Keratinocyte (primary cell): ENCODE results near the gene TMEM258. TPM values are rescaled to one million over a fixed set of nuclear protein-coding genes. Genes with fewer than 3 reads are reported as not detected.

Experiments
- DNase-seq: peaks from one replicate; pipeline ENCODE4 v3.0.0-alpha.2; 2011; ENCODE audit warnings: low read depth, missing footprints, low spot score
- FAIRE-seq: peaks from 2 replicates; lab custom pipeline; 2011; peaks lifted over from hg19 to GRCh38; lab: Jason Lieb, UNC
- H2AFZ ChIP-seq: 2 replicates; pipeline ENCODE4 v1.6.0; 2012; ENCODE audit warnings: low read length, control low read depth, inconsistent platforms; ENCODE audit not compliant: control insufficient read depth
- H3K27ac ChIP-seq: 2 replicates; pipeline ENCODE4 v1.5.1; 2011; ENCODE audit warnings: low read length; ENCODE audit not compliant: control insufficient read depth, insufficient read depth
- H3K27me3 ChIP-seq: 3 replicates; pipeline ENCODE4 v1.6.0; 2011; ENCODE audit warnings: low read length; ENCODE audit not compliant: control insufficient read depth, insufficient read depth; ENCODE audit errors: extremely low read depth
- H3K36me3 ChIP-seq, 2 experiments: 2 replicates in 1 of 2; 3 replicates in 1 of 2; pipeline ENCODE4 v1.5.1; 2011; ENCODE audit warnings: low read length in 2 of 2, mild to moderate bottlenecking in 1 of 2; ENCODE audit not compliant: control insufficient read depth in 2 of 2, insufficient read depth in 2 of 2; ENCODE audit errors: extremely low read depth in 1 of 2
- H3K4me1 ChIP-seq: 3 replicates; pipeline ENCODE4 v1.5.1; 2011; ENCODE audit warnings: low read length; ENCODE audit not compliant: control insufficient read depth, insufficient read depth; ENCODE audit errors: extremely low read depth
- H3K4me2 ChIP-seq: 3 replicates; pipeline ENCODE4 v1.6.0; 2011; ENCODE audit warnings: low read depth, low read length; ENCODE audit not compliant: control insufficient read depth, insufficient read depth; ENCODE audit errors: extremely low read depth
- H3K4me3 ChIP-seq, 3 experiments: fragments of 200-600 bp in 1 of 3; sonication (generic) in 1 of 3; 2 replicates in 2 of 3; 3 replicates in 1 of 3; pipeline ENCODE4 v1.5.1; 2011 to 2016; ENCODE audit warnings: low read length in 3 of 3, mild to moderate bottlenecking in 3 of 3, control low read depth in 2 of 3, inconsistent platforms in 1 of 3, low read depth in 1 of 3, mixed read lengths in 1 of 3, mixed run types in 1 of 3, moderate library complexity in 1 of 3; ENCODE audit not compliant: control insufficient read depth in 2 of 3, insufficient read depth in 2 of 3; ENCODE audit errors: extremely low read depth in 1 of 3
- H3K79me2 ChIP-seq: 2 replicates; pipeline ENCODE4 v1.6.0; 2012; ENCODE audit warnings: low read length; ENCODE audit not compliant: control insufficient read depth, insufficient read depth
- H3K9ac ChIP-seq: 3 replicates; pipeline ENCODE4 v1.6.0; 2011; ENCODE audit warnings: low read length; ENCODE audit not compliant: control insufficient read depth, insufficient read depth; ENCODE audit errors: extremely low read depth
- H3K9me1 ChIP-seq: 3 replicates; pipeline ENCODE4 v1.6.0; 2011; ENCODE audit warnings: low read length; ENCODE audit not compliant: control insufficient read depth, insufficient read depth; ENCODE audit errors: extremely low read depth
- H3K9me3 ChIP-seq: 2 replicates; pipeline ENCODE4 v1.5.1; 2012; ENCODE audit warnings: low read depth, low read length; ENCODE audit not compliant: control insufficient read depth
- H4K20me1 ChIP-seq: 3 replicates; pipeline ENCODE4 v1.6.0; 2011; ENCODE audit warnings: low read length; ENCODE audit not compliant: control insufficient read depth, insufficient read depth; ENCODE audit errors: extremely low read depth
- CTCF ChIP-seq, 3 experiments: IDR thresholded peaks in 1 of 3; conservative IDR thresholded peaks in 1 of 3; optimal IDR thresholded peaks in 1 of 3; 2 replicates in 2 of 3; 3 replicates in 1 of 3; pipeline versions ENCODE3 to v1.5.1; 2011; ENCODE audit warnings: low read length in 3 of 3, mild to moderate bottlenecking in 3 of 3, moderate library complexity in 2 of 3, control low read depth in 1 of 3, inconsistent platforms in 1 of 3; ENCODE audit not compliant: insufficient read depth in 2 of 3; ENCODE audit errors: extremely low read depth in 1 of 3
- EZH2 ChIP-seq: IDR thresholded peaks from one replicate; pipeline ENCODE4 v1.6.1; 2012; ENCODE audit warnings: inconsistent platforms, mild to moderate bottlenecking, low read length, moderate library complexity
- dilution Hi-C: fragments of 300-500 bp; cut with MboI; formaldehyde crosslinking; loops from one replicate; pipeline ENCODE4 v1.7.0; 2020; ENCODE audit warnings: low sequenced_read_pairs; ENCODE audit not compliant: extremely low pct_ligation_motif_present
- polyA plus RNA-seq, 5 experiments: library from polyadenylated mRNA; depleted of rRNA in 3 of 5; stranded (reverse) in 3 of 5; stranded (forward) in 1 of 5; unstranded in 1 of 5; fragments of >200 nt; gene quantifications; 1 replicate in 1 of 5; 2 replicates in 3 of 5; 3 replicates in 1 of 5; pipeline versions ENCODE4 v1.2.1 to v1.2.3, GENCODE V29; 2011 to 2012; ENCODE audit warnings: missing spikeins in 2 of 5, low read depth in 1 of 5, low replicate concordance in 1 of 5

Gene TMEM258
- polyA plus RNA-seq, 1 donor (not counting 4 experiments of a cell fraction or from before 2014, with no cell fraction given) = 249 TPM

DNA sequence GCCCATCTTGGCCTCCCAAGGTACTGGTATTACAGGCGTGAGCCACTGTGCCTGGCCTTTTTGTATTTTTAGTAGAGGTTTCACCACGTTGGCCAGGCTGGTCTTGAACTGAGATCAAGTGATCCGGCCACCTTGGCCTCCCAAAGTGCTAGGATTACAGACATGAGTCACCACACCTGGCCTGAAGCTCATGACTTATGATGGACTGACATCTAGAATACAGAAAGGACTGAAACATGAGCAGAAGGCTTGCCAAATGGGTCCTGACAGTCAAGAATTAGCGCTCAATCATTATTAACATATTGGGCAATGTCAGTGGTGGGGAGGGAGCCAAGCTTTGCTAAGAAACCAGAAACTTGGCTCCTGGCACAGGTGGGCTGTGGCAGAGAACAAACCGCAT lies 19.4 kb upstream of the TMEM258 start:
- dilution Hi-C loops = no loop called here
- H3K9me1 ChIP-seq = no peaks in the 10 kb centered on the region
- H4K20me1 ChIP-seq = no peaks in the 10 kb centered on the region
- H3K4me2 ChIP-seq = no peak overlapping the region
- peaks cover 2 to 12% of the 10 kb centered on the region in 2 experiments for H3K36me3 ChIP-seq
- no peak for DNase-seq
- no peaks in the 10 kb centered on the region for H3K27me3 ChIP-seq
- no peak overlapping the region for H2AFZ ChIP-seq
- H3K79me2 ChIP-seq = no peaks in the 10 kb centered on the region
- H3K4me3 ChIP-seq = no peak overlapping the region
- no peak for FAIRE-seq
- no peak for TF ChIP-seq CTCF (optimal IDR thresholded peaks at IDR 0.05 in 1 of 3, IDR thresholded peaks at IDR 0.05 in 1 of 3, conservative IDR thresholded peaks at IDR 0.05 in 1 of 3; ENCODE audit: extremely low read depth in 1 of 3, insufficient read depth in 2 of 3, low read length in 3 of 3)
- TF ChIP-seq EZH2 = no peak
- H3K4me1 ChIP-seq = peaks cover 17% of the 10 kb centered on the region
- H3K9me3 ChIP-seq = no peaks in the 10 kb centered on the region
- H3K9ac ChIP-seq = no peak overlapping the region
- no peak overlapping the region for H3K27ac ChIP-seq

GRCh38 chr11:61810671-61811175 lies 18.3 kb upstream of the TMEM258 start:
- no peak for DNase-seq
- Histone ChIP-seq H3K9me3 (no peaks in the 10 kb centered on the region), H2AFZ (no peak overlapping the region), H3K9ac (no peak overlapping the region), H3K4me1 (peaks cover 13% of the 10 kb centered on the region), H3K27ac (no peak overlapping the region), H3K79me2 (no peaks in the 10 kb centered on the region), H4K20me1 (no peaks in the 10 kb centered on the region), H3K9me1 (no peaks in the 10 kb centered on the region), H3K36me3 (peaks cover 2 to 18% of the 10 kb centered on the region in 2 experiments), H3K27me3 (no peaks in the 10 kb centered on the region), H3K4me3 (no peak overlapping the region), H3K4me2 (no peak overlapping the region)
- dilution Hi-C loops = no loop called here
- TF ChIP-seq CTCF (optimal IDR thresholded peaks at IDR 0.05 in 1 of 3, IDR thresholded peaks at IDR 0.05 in 1 of 3, conservative IDR thresholded peaks at IDR 0.05 in 1 of 3; ENCODE audit: extremely low read depth in 1 of 3, insufficient read depth in 2 of 3, low read length in 3 of 3) = no peak
- TF ChIP-seq EZH2 = no peak
- FAIRE-seq = no peak
